ENCODE measurements around the gene NLGN1.

NLGN1 gene

GRCh38 chr3:173732237-173732636 lies 334.7 kb downstream of the NLGN1 start:
- no peak for DNase-seq

DNA sequence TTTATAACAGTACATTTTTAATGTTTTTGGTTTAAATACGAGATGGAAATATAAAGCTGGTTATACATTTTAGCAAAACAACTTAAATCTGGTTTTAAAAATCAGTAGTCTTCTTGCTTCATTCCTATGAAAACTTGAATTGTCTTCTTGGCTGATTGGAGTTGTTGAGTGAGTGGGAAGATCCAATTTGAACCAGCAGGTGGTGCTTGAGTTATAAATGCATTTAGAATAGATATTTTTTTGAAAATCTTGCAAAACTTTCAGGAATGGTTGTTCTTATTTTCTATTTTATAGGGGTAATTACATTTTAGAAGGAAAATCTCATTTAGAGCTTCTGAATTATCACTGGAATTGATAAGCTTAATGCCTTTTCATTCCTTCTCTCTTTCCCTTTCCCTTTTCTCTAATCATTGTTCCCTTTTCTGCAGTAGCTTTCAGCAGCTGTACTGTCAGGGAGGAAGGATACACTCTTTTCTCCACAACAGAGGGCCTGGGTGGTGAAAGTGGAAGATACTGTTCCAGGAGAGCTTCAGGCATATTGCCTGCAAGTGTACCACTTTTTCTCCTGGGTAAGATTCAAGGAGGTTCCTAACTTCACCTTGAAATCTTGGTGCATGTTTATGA lies 335.6 kb downstream of the NLGN1 start:
- DNase-seq, result no peak

DNA sequence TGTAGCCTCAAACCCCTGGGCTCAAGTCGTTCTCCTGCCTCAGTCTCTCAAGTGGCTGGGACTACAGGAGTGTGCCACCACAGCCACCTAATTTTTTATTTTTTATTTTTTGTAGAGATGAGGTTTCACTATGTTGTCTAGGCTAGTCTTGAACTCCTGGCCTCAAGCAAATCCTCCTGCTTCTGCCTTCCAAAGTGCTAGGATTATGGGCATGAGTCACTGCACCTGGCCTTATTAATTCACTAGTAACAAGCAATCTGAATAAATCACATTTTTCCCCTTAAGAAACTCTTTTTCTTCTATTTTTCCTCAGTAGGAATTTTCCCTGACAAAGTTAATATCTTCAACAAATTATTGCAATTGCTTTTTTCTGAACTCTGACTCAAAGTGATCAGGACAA lies 336.9 kb downstream of the NLGN1 start:
- DNase-seq, result no peak

GRCh38 chr3:173734895-173735294 lies 337.4 kb downstream of the NLGN1 start:
- DNase-seq, result no peak

DNA sequence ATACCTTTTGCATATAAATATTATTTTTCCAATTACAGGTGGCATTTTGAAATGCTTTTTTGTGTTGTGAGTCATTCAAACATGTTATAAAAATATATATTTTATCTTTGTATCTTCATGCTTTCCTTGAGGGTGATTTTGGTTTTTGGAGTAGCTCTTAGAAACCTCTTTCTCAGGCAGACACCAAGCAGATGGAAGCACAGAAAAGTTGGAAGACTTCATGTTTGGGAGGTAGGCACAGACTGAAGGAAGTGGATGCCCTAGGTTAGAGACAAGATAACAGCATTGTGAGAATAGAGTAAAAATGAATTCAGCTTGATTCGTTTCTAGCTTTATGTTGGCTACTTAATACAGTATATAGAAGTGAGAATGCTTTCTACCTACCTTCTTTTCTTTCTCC lies 338.3 kb downstream of the NLGN1 start:
- no peak for DNase-seq

DNA sequence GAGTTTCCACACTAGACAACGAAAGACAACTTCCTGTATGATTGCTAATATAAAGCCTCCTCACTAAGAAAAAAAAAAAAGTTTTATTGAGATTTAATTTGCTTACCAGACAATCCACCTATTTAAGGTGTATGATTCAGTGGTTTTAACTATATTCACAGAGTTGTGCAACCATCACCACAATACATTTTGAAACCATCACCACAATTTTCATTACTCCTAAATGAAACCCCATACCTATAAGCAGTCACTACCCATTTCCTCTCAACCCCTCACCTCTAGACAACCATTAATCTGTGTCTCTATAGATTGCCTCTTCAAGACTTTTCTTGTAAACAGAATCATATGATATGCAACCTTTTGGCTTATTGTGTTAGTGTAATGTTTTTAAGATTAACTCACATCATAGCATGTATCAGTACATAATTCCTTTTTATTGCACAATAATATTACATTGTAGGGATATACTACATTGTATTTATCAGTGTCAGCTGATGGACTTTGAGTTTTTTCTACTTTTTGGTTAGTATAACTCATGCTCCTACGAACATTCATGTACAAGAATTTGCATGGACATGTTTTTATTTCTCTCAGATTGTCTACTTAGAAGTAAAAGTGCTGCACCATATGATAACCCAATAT lies 339.7 kb downstream of the NLGN1 start:
- no peak for DNase-seq

DNA sequence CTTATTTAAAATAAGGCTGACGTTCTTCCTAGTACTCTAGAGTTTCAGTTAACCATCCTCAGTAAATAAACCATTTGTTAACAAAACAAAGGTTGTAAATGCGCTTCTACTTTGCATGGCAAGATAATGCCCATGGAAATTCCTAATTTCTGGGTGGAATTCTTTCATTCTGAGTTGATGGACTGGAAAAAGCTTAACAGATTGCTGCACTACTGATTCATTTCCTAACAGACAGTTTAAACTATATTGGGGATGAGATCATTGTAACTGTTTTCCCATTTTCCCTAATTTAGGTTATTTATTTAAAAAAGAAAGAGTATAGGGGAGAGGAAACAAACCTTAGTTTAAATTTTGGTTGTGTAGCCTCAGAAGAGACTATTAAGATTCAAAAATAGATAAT lies 342.2 kb downstream of the NLGN1 start:
- DNase-seq, result no peak

DNA sequence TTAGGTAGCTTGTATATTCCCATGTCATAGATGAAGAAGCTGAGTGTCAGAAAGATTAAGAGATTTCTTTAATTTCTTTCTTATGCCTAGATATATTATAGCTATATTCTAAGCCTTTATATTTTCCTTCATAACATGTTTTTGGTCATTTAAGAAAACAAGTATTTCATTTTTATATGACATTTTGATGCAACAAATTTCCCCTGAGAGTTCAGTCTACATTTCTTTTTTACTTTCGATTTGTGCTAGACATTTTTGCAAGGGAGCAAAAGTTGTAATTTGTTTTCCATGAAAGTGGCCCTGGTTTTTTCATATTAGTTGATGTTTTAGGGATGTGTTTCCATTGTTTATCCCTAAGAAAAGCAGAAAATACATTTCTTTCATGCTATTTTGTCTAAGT lies 344.9 kb downstream of the NLGN1 start:
- DNase-seq, result no peak

GRCh38 chr3:173743111-173743510 lies 345.6 kb downstream of the NLGN1 start:
- no peak for DNase-seq

DNA sequence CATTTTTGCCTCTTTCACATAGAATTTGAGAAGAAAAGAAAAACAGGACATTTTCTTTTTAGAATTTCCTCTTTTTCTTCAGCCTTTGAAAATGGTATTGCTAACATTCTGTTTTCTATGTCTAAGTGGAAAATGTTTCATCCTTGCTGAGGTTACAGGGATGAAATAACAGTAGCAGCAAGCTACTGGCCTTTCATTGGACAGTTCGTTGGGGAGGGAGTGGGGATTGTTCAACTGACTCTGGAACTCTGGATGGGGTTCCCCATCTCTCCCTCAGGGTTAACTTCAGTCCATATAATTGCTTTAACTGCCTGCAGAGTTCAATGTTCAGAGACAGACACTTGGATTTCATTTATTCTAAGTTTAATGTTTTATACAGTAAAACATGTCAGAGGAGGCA lies 346.0 kb downstream of the NLGN1 start:
- no peak for DNase-seq

GRCh38 chr3:173744479-173744878 lies 346.9 kb downstream of the NLGN1 start:
- no peak for DNase-seq

- no peak for DNase-seq
Measured at GRCh38 chr3:173744895-173745294, 347.4 kb downstream of the NLGN1 start.

GRCh38 chr3:173745952-173746682 lies 348.6 kb downstream of the NLGN1 start:
- no peak for DNase-seq

GRCh38 chr3:173747427-173747826 lies 349.9 kb downstream of the NLGN1 start:
- no peak for DNase-seq

- no peak for DNase-seq
Measured at GRCh38 chr3:173748105-173748504, 350.6 kb downstream of the NLGN1 start.

GRCh38 chr3:173750095-173750494 lies 352.6 kb downstream of the NLGN1 start:
- no peak for DNase-seq

GRCh38 chr3:173750591-173750990 lies 353.0 kb downstream of the NLGN1 start:
- DNase-seq, result no peak

GRCh38 chr3:173753593-173753992 lies 356.0 kb downstream of the NLGN1 start:
- DNase-seq, result no peak

- DNase-seq, result no peak
Measured at GRCh38 chr3:173755161-173755560, 357.6 kb downstream of the NLGN1 start.

DNA sequence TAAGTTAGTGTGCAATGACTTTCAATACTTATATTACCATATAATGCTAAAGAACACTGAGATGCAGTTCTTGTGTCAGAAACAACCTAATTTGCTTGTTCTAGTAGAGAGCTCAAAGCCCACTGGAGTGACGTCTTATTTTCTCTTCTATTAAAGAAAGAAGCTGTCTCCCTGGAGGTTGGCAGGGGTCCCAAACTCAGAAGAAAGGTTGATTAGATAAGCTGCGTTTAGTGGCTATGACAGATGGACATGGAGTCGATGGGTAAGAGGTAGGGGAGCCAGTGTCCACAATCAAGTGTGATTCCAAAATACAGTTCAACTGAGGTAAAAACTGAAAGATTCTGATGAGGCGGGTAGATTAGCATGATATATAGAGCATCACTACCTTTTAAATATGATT lies 363.6 kb downstream of the NLGN1 start:
- DNase-seq, result no peak

DNA sequence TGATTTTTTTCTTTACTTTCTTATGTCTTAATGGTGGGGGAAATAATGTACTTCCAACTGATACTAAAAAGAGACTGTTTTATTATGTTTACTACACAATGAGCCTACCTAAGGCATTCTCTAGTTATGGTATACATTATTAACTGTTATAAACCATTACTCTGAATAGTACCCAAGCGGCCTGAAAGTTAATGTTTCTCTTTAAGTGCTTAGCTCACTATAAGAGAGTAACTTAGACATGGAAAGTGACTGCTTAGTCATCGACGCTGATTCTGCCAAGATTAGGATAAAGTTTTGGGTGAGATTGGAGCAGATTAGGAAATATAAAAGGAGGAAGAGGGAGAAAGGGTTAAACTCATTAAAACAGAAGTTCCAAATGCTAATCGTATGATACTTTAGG lies 365.0 kb downstream of the NLGN1 start:
- DNase-seq, result no peak

- no peak for DNase-seq
Measured at GRCh38 chr3:173770011-173770410, 372.5 kb downstream of the NLGN1 start.

DNA sequence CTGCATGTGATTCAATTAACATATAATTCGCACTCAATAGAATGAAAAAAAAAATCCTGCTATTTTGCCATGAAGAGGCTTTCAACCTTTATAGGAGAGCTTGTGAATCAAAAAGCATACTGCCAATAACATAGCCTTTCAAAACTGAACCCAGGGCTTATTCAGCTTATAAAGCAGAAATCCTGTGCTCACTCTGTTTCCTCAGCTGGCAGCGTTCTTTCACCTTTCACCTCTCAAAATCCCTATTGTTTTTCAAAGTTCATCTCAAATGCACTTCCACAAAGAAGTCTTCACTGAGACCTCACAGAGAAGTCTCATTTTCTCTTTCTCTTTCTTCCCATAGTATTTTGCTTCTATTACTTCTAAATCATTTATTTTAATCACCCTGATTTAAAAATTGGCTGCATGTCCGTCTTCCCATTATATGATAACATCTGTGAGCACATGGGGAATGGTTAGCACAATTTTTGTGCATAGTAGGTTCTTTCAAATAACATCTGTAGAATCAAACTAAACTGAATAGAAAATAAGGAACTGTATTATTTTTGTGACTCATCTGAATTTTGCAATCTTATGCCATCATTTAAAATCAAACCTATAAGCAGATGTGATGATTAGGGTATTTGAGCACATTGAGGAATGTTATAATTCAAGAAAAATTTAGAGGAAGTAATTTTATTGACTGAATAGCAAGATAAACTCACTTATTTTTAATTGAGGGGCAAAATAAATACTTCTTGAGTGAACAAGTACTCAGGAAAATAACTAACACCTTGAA lies 373.4 kb downstream of the NLGN1 start:
- no peak for DNase-seq

DNA sequence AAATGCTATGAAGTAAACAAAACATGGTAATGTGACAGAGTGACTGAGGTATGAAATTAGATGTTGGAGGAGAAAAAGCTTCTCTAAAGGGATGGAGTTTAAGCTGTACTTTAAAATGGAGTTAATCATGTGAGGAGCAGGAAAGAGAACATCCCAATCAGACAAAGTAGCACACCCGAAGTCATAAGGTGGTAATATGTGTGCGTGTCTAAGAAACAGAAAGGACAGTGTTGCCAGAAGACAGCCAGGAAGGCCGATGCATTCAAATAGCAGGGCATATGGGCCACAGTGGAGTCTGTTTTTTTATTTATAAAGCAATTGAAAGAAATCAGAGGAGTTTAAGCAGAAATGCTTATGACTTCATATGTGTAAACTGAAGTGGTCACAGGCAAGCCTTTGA lies 376.3 kb downstream of the NLGN1 start:
- DNase-seq, result no peak
